Spleen (tissue), 7 donors: ENCODE results near the gene PKHD1.

Experiments used
- CTCF ChIP-seq, 11 experiments: fragments of 200-600 bp in 7 of 11; fragments of 450-650 bp in 4 of 11; sonication (generic) in 4 of 11; IDR thresholded peaks in 8 of 11; conservative IDR thresholded peaks in 3 of 11; 1 replicate in 7 of 11; 2 replicates in 4 of 11; pipeline versions ENCODE4 v1.4.0 to v1.8.0; 2016 to 2021; ENCODE audit warnings: antibody characterized with exemption in 11 of 11, inconsistent platforms in 4 of 11, mild to moderate bottlenecking in 1 of 11
- POLR2A ChIP-seq, 3 donors: fragments of 450-650 bp; IDR thresholded peaks; one replicate each; pipeline ENCODE4 v1.5.1; 2017; ENCODE audit warnings: antibody characterized with exemption in 3 of 3, mild to moderate bottlenecking in 1 of 3
- donor health status: DM: no; HTN: no; CAD: no; lungs with moderate emphysema.
- donor health status: DM: no; HTN: no; CAD: no.
- donor health status: DM: no; HTN: no; CAD: no.

- TF ChIP-seq CTCF (IDR thresholded peaks at IDR 0.05 in 8 of 11, conservative IDR thresholded peaks at IDR 0.05 in 3 of 11): no peak
- TF ChIP-seq POLR2A (IDR thresholded peaks at IDR 0.05): no peak
These were observed 369.9 kb downstream of the PKHD1 start for GRCh38 chr6:51717477-51717876.
